SU-DHL-6 (cell line): ENCODE data around the gene LRRC8E.
A peak's percentile ranks its signal among the peaks of the same experiment; 100 is the strongest.

Experiments used
- H2AFZ ChIP-seq: fragments of 200-600 bp; sonication (generic); 2 replicates; pipeline ENCODE4 v1.6.1; 2014; ENCODE audit warnings: low read depth, mild to moderate bottlenecking, moderate library complexity, mixed read lengths, antibody characterized with exemption, low read length; ENCODE audit not compliant: severe bottlenecking
- H3F3A ChIP-seq: fragments of 200-600 bp; shearing (Covaris generic); 2 replicates; pipeline ENCODE4 v1.6.0; 2016; ENCODE audit warnings: antibody characterized with exemption, mild to moderate bottlenecking; ENCODE audit not compliant: insufficient read depth
- H3K27ac ChIP-seq: fragments of 200-600 bp; sonication (generic); 2 replicates; pipeline ENCODE4 v1.5.1; 2016; ENCODE audit warnings: low read depth, mild to moderate bottlenecking, low read length, moderate library complexity, mixed read lengths
- H3K27me3 ChIP-seq: fragments of 200-600 bp; sonication (generic), shearing (Covaris generic); 2 replicates; pipeline ENCODE4 v1.6.0; 2014; ENCODE audit warnings: mild to moderate bottlenecking, low read length
- H3K36me3 ChIP-seq: fragments of 200-600 bp; sonication (generic); 2 replicates; pipeline ENCODE4 v1.6.1; 2014; ENCODE audit warnings: mild to moderate bottlenecking, low read length, mixed read lengths
- H3K4me2 ChIP-seq: fragments of 300-600, 200-600 bp; shearing (Covaris generic), sonication (generic); 2 replicates; pipeline ENCODE4 v1.6.0; 2014; ENCODE audit warnings: low read length, low read depth, mild to moderate bottlenecking; ENCODE audit not compliant: poor library complexity, severe bottlenecking
- H3K4me3 ChIP-seq: fragments of 200-600 bp; sonication (generic); 2 replicates; pipeline ENCODE4 v1.5.1; 2014; ENCODE audit warnings: antibody characterized with exemption, low read length, mild to moderate bottlenecking, mixed read lengths; ENCODE audit not compliant: insufficient read depth, poor library complexity, severe bottlenecking
- H3K79me2 ChIP-seq: fragments of 200-600 bp; sonication (generic); 2 replicates; pipeline ENCODE4 v1.6.1; 2014; ENCODE audit warnings: mild to moderate bottlenecking, low read length, moderate library complexity; ENCODE audit not compliant: insufficient read depth
- H3K9ac ChIP-seq: fragments of 200-600 bp; sonication (generic); 2 replicates; pipeline ENCODE4 v1.7.0; 2014; ENCODE audit warnings: mild to moderate bottlenecking, low read length
- H3K9me2 ChIP-seq: fragments of 200-600 bp; sonication (generic); replicated peaks from 2 replicates; pipeline ENCODE4 v1.6.1; 2014; ENCODE audit warnings: low read length; ENCODE audit not compliant: insufficient read depth
- H3K9me3 ChIP-seq: fragments of 200-600 bp; sonication (generic); 2 replicates; pipeline ENCODE4 v1.6.1; 2014; ENCODE audit warnings: low read length, mixed read lengths; ENCODE audit not compliant: insufficient read depth
- H4K20me1 ChIP-seq: fragments of 200-600 bp; sonication (generic); 2 replicates; pipeline ENCODE4 v1.6.1; 2014; ENCODE audit warnings: low read depth, mild to moderate bottlenecking, antibody characterized with exemption, low read length, moderate library complexity, mixed read lengths
- CTCF ChIP-seq: fragments of 200-600 bp; sonication (generic); IDR thresholded peaks from one replicate; pipeline ENCODE4 v1.5.1; 2017; ENCODE audit warnings: antibody characterized with exemption, mild to moderate bottlenecking, low read length, moderate library complexity; ENCODE audit not compliant: insufficient read depth, poor library complexity, severe bottlenecking
- EZH2phosphoT487 ChIP-seq: fragments of 200-600 bp; sonication (generic), shearing (Covaris generic); conservative IDR thresholded peaks from 2 replicates; pipeline ENCODE4 v1.6.1; 2018; ENCODE audit warnings: mild to moderate bottlenecking, antibody characterized with exemption, low read length, moderate library complexity, mixed read lengths

LRRC8E gene

GRCh38 chr19:7934766-7935165 is 46.5 kb downstream of the LRRC8E start:
- Histone ChIP-seq H3K9ac (no peak overlapping the region), H3K9me3 (no peaks in the 10 kb centered on the region), H4K20me1 (no peaks in the 10 kb centered on the region), H3F3A (no peaks in the 10 kb centered on the region), H3K79me2 (0 out of 2 replicates have a peak, but pooled peaks cover 4% of the 10 kb centered on the region), H3K9me2 (no peaks in the 10 kb centered on the region), H3K4me3 (no peak overlapping the region), H3K36me3 (no peaks in the 10 kb centered on the region), H3K4me2 (no peak overlapping the region), H3K27ac (no peak overlapping the region), H2AFZ (no peak overlapping the region), H3K27me3 (no peaks in the 10 kb centered on the region)
- no peak for TF ChIP-seq EZH2phosphoT487
- no peak for TF ChIP-seq CTCF

GRCh38 chr19:7940841-7941240 is 52.5 kb downstream of the LRRC8E start:
- Histone ChIP-seq H3K4me2 (no peak overlapping the region), H3F3A (0 out of 2 replicates have a peak, but pooled peaks cover 3% of the 10 kb centered on the region), H3K27me3 (no peaks in the 10 kb centered on the region), H3K9me2 (no peaks in the 10 kb centered on the region), H3K36me3 (no peaks in the 10 kb centered on the region), H3K4me3 (no peak overlapping the region), H2AFZ (no peak overlapping the region), H4K20me1 (no peaks in the 10 kb centered on the region), H3K79me2 (peaks cover 40% of the 10 kb centered on the region), H3K9ac (no peak overlapping the region), H3K27ac (no peak overlapping the region), H3K9me3 (no peaks in the 10 kb centered on the region)
- no peak for TF ChIP-seq EZH2phosphoT487
- TF ChIP-seq CTCF, result no peak

GRCh38 chr19:7941895-7942596 is 53.7 kb downstream of the LRRC8E start:
- no peak overlapping the region for H2AFZ ChIP-seq
- H3K9me3 ChIP-seq, result no peaks in the 10 kb centered on the region
- no peaks in the 10 kb centered on the region for H4K20me1 ChIP-seq
- H3K79me2 ChIP-seq, result peaks cover 40% of the 10 kb centered on the region
- peak overlapping the region; percentile 81 for H3K9ac ChIP-seq
- H3K4me3 ChIP-seq, result peak overlapping the region; percentile 92
- H3K27ac ChIP-seq, result no peak overlapping the region
- no peaks in the 10 kb centered on the region for H3K9me2 ChIP-seq
- H3F3A ChIP-seq, result 0 out of 2 replicates have a peak, but pooled peaks cover 3% of the 10 kb centered on the region
- peak overlapping the region; percentile 69 for H3K4me2 ChIP-seq
- H3K36me3 ChIP-seq, result no peaks in the 10 kb centered on the region
- H3K27me3 ChIP-seq, result no peaks in the 10 kb centered on the region
- TF ChIP-seq EZH2phosphoT487 (no peak), CTCF (no peak)
